HuH-7 (cell line): Measurements from ENCODE around the gene TNFSF13.

ENCODE experiments used
- DNase-seq: peaks from one replicate; pipeline ENCODE4 v3.0.0; 2011; ENCODE audit warnings: low spot score

Gene TNFSF13

DNA sequence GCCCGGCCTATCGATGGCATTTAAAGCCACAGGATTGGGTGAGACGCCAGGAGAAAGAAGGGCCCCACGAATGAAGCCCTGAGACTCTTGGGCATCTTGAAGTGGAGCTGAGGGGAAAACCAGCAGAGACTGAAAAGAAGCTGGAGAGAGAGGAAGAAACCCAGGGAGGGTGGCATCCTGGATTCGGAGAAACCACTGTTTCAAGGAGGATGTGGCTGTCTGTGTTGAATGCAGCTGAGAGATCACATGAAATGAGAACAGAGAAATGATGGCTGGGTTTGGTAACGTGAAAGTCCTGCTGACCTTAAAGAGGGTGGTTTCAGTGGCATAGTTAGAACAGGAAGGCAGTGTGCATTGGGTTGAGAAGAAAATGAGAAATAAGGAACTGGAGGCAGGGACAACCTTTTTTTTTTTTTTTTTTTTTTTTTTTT is 5.9 kb upstream of the TNFSF13 start:
- DNase-seq = no peak

GRCh38 chr17:7553356-7553755 is 5.2 kb upstream of the TNFSF13 start:
- no peak for DNase-seq

DNA sequence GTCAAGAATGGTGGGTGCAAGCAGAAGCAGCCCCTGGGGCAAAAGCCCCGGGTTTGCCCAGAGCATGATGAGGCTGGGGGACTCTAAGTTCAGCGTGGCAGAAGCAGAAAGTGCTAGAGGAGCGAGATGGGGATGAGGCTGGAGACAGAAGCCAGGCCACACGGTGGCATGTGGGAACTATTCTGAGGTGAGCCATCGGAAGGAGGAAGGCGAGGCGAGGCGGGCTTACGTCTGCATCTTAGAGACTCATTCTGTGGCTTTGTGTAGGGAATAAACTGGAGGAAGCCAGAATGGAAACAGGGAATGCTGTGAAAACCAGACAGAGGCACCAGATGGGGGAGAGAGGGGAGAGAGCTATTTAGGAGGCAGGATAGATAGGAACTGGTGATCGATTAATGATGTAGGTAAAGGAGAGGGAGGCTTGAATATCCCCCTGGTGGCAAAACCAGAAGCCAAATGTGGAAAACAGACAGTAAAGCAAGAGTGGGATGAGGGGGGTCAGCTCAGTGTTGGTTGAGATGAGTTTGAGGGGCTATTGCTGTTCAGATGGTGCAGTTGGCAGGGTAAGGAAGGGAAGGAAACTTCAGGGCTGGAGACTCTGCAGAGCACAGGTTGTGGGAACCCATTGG is 3.1 kb upstream of the TNFSF13 start:
- no peak for DNase-seq

DNA sequence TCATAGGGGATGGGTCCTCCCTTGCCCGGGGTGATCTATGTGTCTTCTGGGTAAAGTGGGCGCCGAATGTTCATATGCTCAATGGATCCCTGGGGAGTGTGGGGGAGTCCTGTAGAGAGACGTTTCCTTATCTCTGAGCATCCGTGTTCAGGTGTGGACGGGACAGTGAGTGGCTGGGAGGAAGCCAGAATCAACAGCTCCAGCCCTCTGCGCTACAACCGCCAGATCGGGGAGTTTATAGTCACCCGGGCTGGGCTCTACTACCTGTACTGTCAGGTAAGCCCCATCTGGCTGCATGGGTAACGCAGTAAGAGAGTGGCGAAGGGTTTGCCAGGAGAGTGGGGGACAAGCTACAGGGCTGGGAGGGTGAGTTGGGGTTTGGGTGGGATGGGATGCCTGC is 1.9 kb upstream of the TNFSF13 start:
- no peak for DNase-seq

GRCh38 chr17:7557147-7557764 is 1.3 kb upstream of the TNFSF13 start:
- no peak for DNase-seq

- no peak for DNase-seq
These were observed 591 bp upstream of the TNFSF13 start for GRCh38 chr17:7557775-7558543.

GRCh38 chr17:7559320-7560171 is 996 bp downstream of the TNFSF13 start:
- DNase-seq = no peak

GRCh38 chr17:7560172-7561027 is 1.9 kb downstream of the TNFSF13 start:
- peak; percentile 77 for DNase-seq

DNA sequence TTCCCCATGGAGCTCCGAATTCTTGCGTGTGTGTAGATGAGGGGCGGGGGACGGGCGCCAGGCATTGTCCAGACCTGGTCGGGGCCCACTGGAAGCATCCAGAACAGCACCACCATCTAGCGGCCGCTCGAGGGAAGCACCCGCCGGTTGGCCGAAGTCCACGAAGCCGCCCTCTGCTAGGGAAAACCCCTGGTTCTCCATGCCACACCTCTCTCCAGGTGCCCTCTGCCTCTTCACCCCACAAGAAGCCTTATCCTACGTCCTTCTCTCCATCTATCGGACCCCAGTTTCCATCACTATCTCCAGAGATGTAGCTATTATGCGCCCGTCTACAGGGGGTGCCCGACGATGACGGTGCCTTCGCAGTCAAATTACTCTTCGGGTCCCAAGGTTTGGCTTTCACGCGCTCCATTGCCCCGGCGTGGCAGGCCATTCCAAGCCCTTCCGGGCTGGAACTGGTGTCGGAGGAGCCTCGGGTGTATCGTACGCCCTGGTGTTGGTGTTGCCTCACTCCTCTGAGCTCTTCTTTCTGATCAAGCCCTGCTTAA is 2.6 kb downstream of the TNFSF13 start:
- DNase-seq = peak; percentile 90

DNA sequence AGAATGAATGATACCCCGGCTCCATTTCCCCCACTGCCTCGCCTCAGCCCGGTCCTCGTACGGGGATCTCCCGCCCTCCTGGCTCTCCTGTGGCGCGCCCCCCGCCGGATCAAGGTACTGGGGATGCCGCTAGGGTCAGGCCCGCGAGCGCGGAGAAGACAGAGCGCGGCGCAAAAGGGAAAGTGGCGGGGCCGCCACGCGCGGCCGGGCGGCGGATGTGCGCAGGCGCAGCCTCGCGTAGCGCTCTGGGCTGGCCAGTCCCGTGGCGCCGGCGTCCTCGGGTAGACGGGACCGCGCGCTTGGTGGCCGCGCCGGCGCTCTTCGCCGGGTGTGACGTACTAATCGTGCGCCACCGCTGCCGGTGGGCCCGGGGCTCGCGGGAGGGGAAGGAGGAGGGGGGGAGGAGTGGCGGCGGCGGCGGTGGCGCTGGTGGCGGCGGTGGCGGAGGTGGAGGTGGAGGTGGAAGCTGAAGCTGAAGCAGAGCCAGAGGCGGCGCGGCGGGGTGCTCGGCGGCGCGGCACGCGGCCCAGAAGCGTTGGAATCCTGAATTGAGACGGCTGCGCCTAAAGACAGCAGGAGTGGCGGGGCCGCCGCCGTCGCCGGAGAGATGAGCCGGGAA is 3.1 kb downstream of the TNFSF13 start, which contains the start of gene SENP3:
SENP3 (plus strand) TSS at position 331 of the 619 bp plus-strand sequence. CDS start 1,158 bp downstream, outside the sequence.
- DNase-seq = peak; percentile 89

DNA sequence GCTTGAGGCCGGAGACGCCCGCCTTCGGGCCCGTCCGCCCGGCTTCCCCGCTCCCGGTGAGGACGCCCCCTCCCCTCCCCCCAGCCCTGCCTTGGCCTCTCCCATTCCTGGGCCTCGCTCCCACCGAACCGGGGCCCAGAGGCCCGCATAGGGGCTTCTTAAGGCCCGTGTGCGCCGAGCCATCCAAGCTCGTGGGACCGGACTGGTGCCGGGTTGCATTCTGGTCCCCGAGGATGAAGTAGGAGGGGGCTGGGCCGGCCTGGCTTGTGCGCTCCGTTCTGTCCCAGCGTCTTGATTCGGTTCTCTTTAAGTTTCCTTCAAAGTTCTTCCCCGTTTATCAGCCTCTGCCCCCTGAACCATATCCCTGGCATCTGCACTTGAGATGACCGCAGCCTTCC is 3.7 kb downstream of the TNFSF13 start:
- no peak for DNase-seq

GRCh38 chr17:7563115-7563869 is 4.7 kb downstream of the TNFSF13 start:
- DNase-seq = no peak

DNA sequence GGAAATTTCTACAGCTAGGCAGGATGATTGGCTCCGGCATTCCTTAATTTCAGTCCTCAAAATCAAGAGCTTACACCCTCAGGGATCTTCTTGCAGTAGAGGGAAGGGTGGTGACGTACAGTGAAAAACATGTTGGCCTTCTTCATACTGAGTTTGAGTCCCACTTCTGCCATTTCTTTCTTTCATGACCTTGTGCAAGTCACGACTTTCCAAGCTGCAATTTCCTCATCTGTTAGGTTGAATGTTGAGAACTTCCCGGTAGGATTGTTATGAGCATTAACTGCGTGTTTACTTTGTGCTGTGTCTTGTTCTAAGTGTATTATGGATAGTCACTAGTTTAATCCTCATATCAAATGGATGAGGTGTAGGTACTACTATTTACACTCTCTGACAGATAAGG is 11.0 kb downstream of the TNFSF13 start:
- DNase-seq = no peak

DNA sequence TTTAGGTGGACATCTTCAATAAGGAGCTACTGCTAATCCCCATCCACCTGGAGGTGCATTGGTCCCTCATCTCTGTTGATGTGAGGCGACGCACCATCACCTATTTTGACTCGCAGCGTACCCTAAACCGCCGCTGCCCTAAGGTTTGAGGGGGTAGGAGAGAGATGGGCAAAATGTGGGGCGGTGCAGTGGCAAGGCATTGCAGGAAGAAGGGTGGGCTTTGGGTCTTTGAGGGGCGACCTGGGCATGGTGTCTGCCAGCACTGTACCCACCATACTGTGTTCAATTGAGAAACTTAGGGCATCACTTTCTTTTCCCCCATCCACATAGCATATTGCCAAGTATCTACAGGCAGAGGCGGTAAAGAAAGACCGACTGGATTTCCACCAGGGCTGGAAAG is 11.8 kb downstream of the TNFSF13 start:
- no peak for DNase-seq

DNA sequence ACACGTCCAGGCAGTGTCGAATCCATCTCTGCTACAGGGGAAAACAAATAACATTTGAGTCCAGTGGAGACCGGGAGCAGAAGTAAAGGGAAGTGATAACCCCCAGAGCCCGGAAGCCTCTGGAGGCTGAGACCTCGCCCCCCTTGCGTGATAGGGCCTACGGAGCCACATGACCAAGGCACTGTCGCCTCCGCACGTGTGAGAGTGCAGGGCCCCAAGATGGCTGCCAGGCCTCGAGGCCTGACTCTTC is 13.7 kb downstream of the TNFSF13 start:
- no peak for DNase-seq

DNA sequence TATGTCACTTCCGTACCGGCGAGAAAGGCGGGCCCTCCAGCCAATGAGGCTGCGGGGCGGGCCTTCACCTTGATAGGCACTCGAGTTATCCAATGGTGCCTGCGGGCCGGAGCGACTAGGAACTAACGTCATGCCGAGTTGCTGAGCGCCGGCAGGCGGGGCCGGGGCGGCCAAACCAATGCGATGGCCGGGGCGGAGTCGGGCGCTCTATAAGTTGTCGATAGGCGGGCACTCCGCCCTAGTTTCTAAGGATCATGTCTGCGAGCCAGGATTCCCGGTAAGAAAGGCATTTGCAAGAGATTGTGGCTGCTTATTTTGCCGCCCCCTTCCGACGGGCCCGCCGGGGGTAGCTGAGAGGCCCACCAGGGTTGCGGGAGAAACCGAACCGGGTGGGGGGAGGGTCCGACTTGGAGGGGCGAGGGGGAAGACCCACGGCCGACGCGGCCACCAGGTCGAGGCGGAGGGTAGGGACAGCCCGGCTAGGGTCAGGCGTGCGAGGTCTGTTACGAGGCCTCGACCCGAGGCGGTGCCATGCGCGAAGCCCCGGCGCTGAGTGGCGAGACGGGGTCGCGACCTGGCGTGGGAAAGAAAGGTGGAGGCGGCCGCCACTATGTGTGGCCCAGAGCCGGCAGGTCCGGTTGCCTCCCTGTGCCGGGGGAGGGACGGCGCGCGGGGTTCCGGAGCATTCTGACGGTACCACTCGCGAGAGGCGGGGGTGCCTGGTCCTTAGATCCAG is 14.2 kb downstream of the TNFSF13 start:
- peak; percentile 94 for DNase-seq

DNA sequence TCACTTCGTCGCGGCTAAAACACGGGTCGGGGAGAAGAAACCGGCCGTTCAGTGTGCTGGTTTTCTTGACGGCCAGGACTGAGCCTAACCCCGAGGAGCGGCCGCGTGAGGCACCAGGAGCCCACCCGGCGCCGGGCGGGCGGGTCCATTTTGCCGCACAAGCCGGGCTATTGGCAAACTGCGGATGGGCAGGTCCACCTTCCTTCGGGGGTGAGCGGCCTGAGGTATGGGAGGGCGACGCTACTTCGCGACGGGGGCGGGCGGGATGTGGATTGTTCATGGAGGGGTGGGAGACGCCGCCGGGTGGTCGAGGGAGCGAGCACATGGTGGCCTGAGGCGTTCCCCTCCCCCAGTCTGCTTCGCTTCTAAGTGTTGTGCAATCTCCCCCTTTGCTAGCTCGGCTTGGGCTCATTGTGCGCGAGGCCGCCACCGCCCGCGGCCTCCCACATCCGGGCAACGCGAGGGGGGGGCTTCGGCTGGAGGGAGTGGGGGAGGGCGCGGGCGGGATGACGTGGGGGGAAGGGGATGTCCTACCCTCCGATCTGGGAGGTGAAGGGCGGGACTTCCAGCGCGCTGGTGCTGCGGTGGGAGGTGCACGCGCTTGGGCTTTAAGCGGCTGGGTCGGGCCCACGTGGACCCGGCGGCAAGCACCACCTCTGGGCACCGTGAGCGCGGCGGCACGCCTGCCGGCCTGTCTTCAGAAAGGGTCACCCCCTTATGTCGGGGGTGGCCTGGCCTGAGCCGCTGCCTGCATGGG is 15.0 kb downstream of the TNFSF13 start:
- DNase-seq = peak; percentile 80

DNA sequence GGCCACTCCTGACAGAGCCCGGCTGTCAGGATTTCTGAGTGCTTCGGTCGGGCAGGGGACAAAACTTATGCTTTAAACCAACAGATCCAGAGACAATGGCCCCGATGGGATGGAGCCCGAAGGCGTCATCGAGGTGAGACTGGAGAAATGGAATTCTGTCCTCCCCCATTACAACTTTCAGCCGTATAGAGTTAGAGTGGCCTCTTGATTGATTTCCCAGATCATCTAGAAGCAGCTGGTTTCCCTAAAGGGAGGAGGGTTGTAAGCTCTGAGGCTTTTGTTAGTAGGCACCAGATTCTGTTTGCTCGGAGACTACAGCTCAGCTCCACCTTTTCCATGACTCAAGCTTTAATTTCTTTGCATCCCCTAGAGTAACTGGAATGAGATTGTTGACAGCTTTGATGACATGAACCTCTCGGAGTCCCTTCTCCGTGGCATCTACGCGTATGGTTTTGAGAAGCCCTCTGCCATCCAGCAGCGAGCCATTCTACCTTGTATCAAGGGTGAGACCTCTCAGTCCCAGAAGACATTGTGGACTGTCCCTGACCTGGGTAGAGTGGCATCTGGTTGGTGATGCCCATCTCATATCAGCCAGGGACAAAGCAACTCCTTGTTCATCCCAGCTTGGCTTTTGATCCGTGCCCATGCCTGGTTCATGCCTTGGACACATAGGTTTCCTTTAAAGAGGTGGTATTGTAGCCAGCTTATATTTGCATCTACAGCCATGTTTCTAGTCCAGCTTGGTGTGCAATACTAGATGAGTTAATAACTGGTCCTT is 15.8 kb downstream of the TNFSF13 start:
- no peak for DNase-seq
